ENCODE measurements around the gene GPS1. TPM values are rescaled to one million over a fixed set of nuclear protein-coding genes. Genes with fewer than 3 reads are reported as not detected.

The GPS1 gene
- total RNA-seq, 1 donor from 2014 or later: 102 TPM

DNA sequence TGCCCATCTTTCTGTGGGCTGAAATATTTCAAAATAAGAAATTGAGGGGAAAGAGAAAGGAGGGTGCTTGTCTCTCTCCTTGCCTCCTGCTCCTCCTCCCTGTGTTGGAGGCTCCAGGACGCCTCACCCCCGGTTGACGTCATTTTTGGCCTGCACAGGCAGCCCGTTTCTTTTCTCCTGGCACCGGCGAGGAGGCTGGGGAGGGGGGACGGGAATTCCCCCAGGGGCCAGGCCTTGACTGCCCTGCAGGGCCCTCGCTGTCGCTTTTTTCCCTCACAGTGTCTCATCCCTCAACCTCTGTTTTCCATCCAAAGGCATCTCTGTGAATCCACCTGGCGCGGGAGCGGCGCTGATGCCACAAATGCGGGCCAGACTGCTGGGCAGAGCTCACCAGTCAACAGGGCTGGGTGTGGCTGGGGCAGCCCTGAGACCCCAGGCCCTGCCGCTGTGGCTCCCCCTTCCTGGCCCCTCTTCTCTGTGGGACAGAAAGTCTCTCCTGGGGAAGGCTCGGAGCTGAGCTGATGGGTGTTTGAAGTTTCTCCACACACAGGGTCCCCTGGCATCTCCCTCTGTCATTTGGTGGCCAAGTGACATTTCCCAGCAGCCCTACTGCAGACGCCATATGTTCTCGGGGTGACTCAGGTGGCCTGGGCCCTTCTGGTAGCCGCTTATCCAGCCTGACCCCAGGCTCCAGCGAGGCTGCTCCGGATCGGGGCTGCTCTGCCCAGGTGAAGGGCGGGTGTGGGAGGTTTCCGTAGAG, 45.0 kb upstream of the GPS1 start:
- Mint-ChIP-seq H3K27ac (ENCODE audit: unreplicated experiment) (peak overlapping the region; percentile 47), H3K4me1 (ENCODE audit: low read depth, unreplicated experiment) (peaks cover 18% of the 10 kb centered on the region)
- peak; percentile 54 for DNase-seq (ENCODE audit: low read depth)

DNA sequence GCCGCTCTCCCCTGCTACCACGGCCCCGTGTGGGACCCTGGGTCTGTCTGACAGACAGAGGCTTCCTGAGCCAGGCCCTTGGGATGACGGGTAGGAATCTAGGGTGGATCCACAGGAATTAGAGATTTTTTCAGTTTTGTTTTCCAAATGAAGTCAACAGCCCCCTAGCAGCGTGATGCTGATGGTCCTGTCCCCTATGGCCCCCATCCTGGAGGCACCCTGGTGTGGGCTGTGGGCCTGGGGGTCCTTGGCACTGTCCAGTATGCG, 44.5 kb upstream of the GPS1 start:
- Histone ChIP-seq H3K4me2 (ENCODE audit: low read length) (no peak overlapping the region), H3K9ac (ENCODE audit: low read length) (no peak overlapping the region), H3K27ac (ENCODE audit: low read depth, low read length) (no peak overlapping the region), H4K20me1 (ENCODE audit: insufficient read depth, low read length) (peaks cover 6% of the 10 kb centered on the region), H2AFZ (ENCODE audit: low read depth, low read length) (no peak overlapping the region), H3K36me3 (ENCODE audit: insufficient read depth, low read length) (no peaks in the 10 kb centered on the region), H3K4me1 (ENCODE audit: insufficient read depth, low read length) (peaks cover 40% of the 10 kb centered on the region), H3K9me3 (ENCODE audit: insufficient read depth, low read depth, low read length) (no peaks in the 10 kb centered on the region), H3K4me3 (ENCODE audit: insufficient read depth, low read depth, low read length) (no peak overlapping the region), H3K79me2 (ENCODE audit: insufficient read depth, low read length) (no peaks in the 10 kb centered on the region), H3K27me3 (ENCODE audit: insufficient read depth, low read length) (no peaks in the 10 kb centered on the region)
- Mint-ChIP-seq H3K9me3 (ENCODE audit: unreplicated experiment) (no peaks in the 10 kb centered on the region), H3K27ac (ENCODE audit: unreplicated experiment) (no peak overlapping the region), H3K36me3 (ENCODE audit: low read depth, unreplicated experiment) (no peaks in the 10 kb centered on the region), H3K27me3 (ENCODE audit: low read depth, unreplicated experiment) (no peaks in the 10 kb centered on the region), H3K4me1 (ENCODE audit: low read depth, unreplicated experiment) (peaks cover 17% of the 10 kb centered on the region), H3K4me3 (ENCODE audit: unreplicated experiment) (no peak overlapping the region)
- no peak for DNase-seq (ENCODE audit: low read depth)
- TF ChIP-seq, protein P1, sequence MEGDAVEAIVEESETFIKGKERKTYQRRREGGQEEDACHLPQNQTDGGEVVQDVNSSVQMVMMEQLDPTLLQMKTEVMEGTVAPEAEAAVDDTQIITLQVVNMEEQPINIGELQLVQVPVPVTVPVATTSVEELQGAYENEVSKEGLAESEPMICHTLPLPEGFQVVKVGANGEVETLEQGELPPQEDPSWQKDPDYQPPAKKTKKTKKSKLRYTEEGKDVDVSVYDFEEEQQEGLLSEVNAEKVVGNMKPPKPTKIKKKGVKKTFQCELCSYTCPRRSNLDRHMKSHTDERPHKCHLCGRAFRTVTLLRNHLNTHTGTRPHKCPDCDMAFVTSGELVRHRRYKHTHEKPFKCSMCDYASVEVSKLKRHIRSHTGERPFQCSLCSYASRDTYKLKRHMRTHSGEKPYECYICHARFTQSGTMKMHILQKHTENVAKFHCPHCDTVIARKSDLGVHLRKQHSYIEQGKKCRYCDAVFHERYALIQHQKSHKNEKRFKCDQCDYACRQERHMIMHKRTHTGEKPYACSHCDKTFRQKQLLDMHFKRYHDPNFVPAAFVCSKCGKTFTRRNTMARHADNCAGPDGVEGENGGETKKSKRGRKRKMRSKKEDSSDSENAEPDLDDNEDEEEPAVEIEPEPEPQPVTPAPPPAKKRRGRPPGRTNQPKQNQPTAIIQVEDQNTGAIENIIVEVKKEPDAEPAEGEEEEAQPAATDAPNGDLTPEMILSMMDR (IDR thresholded peaks at IDR 0.05; ENCODE audit: insufficient read depth, low read depth, low read length): no peak
- no peak for TF ChIP-seq EZH2 (IDR thresholded peaks at IDR 0.05; ENCODE audit: insufficient read depth, low read length)
- FAIRE-seq: no peak

More for the DNA sequence above, 45.0 kb upstream of the GPS1 start:
- H2AFZ ChIP-seq (ENCODE audit: low read depth, low read length): no peak overlapping the region
- H3K4me3 ChIP-seq (ENCODE audit: insufficient read depth, low read depth, low read length): no peak overlapping the region
- Mint-ChIP-seq H3K4me3 (ENCODE audit: unreplicated experiment) (peak overlapping the region; percentile 76), H3K27me3 (ENCODE audit: low read depth, unreplicated experiment) (no peaks in the 10 kb centered on the region), H3K9me3 (ENCODE audit: unreplicated experiment) (no peaks in the 10 kb centered on the region), H3K36me3 (ENCODE audit: low read depth, unreplicated experiment) (no peaks in the 10 kb centered on the region)
- peak overlapping the region; percentile 58 for H3K9ac ChIP-seq (ENCODE audit: low read length)
- H3K36me3 ChIP-seq (ENCODE audit: insufficient read depth, low read length): no peaks in the 10 kb centered on the region
- H3K27me3 ChIP-seq (ENCODE audit: insufficient read depth, low read length): no peaks in the 10 kb centered on the region
- TF ChIP-seq, protein P1 (IDR thresholded peaks at IDR 0.05; ENCODE audit: insufficient read depth, low read depth, low read length): no peak
- no peak for TF ChIP-seq EZH2 (IDR thresholded peaks at IDR 0.05; ENCODE audit: insufficient read depth, low read length)
- H3K4me1 ChIP-seq (ENCODE audit: insufficient read depth, low read length): peaks cover 41% of the 10 kb centered on the region
- peak overlapping the region; percentile 28 for H3K4me2 ChIP-seq (ENCODE audit: low read length)
- FAIRE-seq: no peak
- H3K9me3 ChIP-seq (ENCODE audit: insufficient read depth, low read depth, low read length): no peaks in the 10 kb centered on the region
- no peaks in the 10 kb centered on the region for H3K79me2 ChIP-seq (ENCODE audit: insufficient read depth, low read length)
- no peak overlapping the region for H3K27ac ChIP-seq (ENCODE audit: low read depth, low read length)
- H4K20me1 ChIP-seq (ENCODE audit: insufficient read depth, low read length): peaks cover 6% of the 10 kb centered on the region

DNA sequence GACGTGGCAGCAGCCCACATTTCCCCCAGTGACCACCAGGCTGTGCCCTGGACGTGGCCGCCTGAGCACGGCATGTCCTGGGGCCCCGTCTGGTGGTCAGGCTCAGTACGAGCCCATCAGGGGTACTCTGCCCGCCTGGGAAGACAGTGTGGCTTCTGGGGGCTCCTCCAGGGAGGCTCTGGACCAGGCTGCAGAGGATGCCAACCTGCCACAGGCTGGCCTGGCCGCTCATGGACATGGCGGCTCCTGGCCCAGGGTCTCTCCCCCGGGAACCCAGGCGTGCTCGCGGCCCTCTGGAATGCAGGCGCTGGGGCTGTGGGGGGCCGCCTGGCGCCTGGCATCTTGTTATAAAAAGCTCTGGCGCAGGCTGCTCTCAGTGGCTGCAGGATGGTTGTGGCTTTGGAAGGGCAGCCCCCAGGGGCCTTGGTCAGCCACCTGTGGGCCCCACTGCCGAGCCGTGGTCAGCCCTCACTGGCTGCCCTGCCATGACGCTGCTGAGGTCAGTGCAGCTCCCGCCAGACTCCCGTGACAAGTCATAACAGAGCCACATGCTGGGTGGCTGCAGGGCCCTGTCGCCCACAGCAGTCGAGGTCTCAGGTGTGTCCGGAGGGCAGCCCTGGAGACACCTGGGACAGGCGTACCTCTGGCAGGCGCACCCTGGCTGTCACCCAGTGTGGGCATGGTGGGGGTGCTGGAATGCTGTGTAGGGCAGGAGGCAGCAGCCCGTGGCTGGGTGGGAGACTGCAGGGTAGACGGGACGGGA, 44.0 kb upstream of the GPS1 start:
- no peaks in the 10 kb centered on the region for H3K36me3 Mint-ChIP-seq (ENCODE audit: low read depth, unreplicated experiment)
- no peaks in the 10 kb centered on the region for H3K36me3 ChIP-seq (ENCODE audit: insufficient read depth, low read length)
- H3K27me3 ChIP-seq (ENCODE audit: insufficient read depth, low read length): no peaks in the 10 kb centered on the region
- H3K27ac Mint-ChIP-seq (ENCODE audit: unreplicated experiment): no peak overlapping the region
- no peaks in the 10 kb centered on the region for H3K9me3 ChIP-seq (ENCODE audit: insufficient read depth, low read depth, low read length)
- DNase-seq (ENCODE audit: low read depth) (no peak), FAIRE-seq (no peak)
- H3K27ac ChIP-seq (ENCODE audit: low read depth, low read length): no peak overlapping the region
- H3K4me3 ChIP-seq (ENCODE audit: insufficient read depth, low read depth, low read length): no peak overlapping the region
- peaks cover 6% of the 10 kb centered on the region for H4K20me1 ChIP-seq (ENCODE audit: insufficient read depth, low read length)
- H2AFZ ChIP-seq (ENCODE audit: low read depth, low read length): no peak overlapping the region
- H3K4me1 Mint-ChIP-seq (ENCODE audit: low read depth, unreplicated experiment): peaks cover 17% of the 10 kb centered on the region
- H3K27me3 Mint-ChIP-seq (ENCODE audit: low read depth, unreplicated experiment): no peaks in the 10 kb centered on the region
- H3K4me1 ChIP-seq (ENCODE audit: insufficient read depth, low read length): peaks cover 40% of the 10 kb centered on the region
- no peak overlapping the region for H3K4me2 ChIP-seq (ENCODE audit: low read length)
- TF ChIP-seq, protein P1 (IDR thresholded peaks at IDR 0.05; ENCODE audit: insufficient read depth, low read depth, low read length): no peak
- no peak for TF ChIP-seq EZH2 (IDR thresholded peaks at IDR 0.05; ENCODE audit: insufficient read depth, low read length)
- H3K79me2 ChIP-seq (ENCODE audit: insufficient read depth, low read length): no peaks in the 10 kb centered on the region
- H3K4me3 Mint-ChIP-seq (ENCODE audit: unreplicated experiment): no peak overlapping the region
- H3K9me3 Mint-ChIP-seq (ENCODE audit: unreplicated experiment): no peaks in the 10 kb centered on the region
- no peak overlapping the region for H3K9ac ChIP-seq (ENCODE audit: low read length)
